Cardiac ventricle fibroblast (primary cell): ENCODE results near the gene DHX32. TPM values are rescaled to one million over a fixed set of nuclear protein-coding genes. Genes with fewer than 3 reads are reported as not detected.

Experiments used
- total RNA-seq: library from RNA; depleted of rRNA; stranded (reverse); fragments of >200 nt; gene quantifications from 2 replicates; pipeline ENCODE4 v1.2.3, GENCODE V29; 2015

The DHX32 gene, protein sequence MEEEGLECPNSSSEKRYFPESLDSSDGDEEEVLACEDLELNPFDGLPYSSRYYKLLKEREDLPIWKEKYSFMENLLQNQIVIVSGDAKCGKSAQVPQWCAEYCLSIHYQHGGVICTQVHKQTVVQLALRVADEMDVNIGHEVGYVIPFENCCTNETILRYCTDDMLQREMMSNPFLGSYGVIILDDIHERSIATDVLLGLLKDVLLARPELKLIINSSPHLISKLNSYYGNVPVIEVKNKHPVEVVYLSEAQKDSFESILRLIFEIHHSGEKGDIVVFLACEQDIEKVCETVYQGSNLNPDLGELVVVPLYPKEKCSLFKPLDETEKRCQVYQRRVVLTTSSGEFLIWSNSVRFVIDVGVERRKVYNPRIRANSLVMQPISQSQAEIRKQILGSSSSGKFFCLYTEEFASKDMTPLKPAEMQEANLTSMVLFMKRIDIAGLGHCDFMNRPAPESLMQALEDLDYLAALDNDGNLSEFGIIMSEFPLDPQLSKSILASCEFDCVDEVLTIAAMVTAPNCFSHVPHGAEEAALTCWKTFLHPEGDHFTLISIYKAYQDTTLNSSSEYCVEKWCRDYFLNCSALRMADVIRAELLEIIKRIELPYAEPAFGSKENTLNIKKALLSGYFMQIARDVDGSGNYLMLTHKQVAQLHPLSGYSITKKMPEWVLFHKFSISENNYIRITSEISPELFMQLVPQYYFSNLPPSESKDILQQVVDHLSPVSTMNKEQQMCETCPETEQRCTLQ
- total RNA-seq = 19.1 and 29.8 TPM in 2 replicates

DNA sequence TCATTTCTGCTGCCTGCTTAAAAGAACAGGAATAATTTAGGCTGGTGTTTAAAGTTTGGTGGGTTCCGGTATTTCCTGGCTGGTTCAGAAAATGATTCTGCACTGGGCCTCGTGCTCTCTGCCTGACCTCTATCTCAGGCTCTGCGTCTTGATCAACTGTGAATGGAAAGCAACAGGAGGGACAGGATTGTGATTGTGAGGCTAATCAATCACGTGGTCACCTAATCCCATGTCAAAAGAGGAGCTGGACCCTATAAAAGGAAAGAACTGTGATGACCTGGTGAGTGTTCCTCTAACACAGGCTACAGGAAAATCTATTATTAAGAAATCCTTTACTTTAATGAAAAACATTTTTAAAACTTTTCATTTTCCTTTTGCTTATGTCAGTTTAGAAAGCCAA lies at the start of gene DHX32:
DHX32 (minus strand) TSS at position 101 of the 400 bp plus-strand sequence. CDS start 468 bp downstream, outside the sequence.

DNA sequence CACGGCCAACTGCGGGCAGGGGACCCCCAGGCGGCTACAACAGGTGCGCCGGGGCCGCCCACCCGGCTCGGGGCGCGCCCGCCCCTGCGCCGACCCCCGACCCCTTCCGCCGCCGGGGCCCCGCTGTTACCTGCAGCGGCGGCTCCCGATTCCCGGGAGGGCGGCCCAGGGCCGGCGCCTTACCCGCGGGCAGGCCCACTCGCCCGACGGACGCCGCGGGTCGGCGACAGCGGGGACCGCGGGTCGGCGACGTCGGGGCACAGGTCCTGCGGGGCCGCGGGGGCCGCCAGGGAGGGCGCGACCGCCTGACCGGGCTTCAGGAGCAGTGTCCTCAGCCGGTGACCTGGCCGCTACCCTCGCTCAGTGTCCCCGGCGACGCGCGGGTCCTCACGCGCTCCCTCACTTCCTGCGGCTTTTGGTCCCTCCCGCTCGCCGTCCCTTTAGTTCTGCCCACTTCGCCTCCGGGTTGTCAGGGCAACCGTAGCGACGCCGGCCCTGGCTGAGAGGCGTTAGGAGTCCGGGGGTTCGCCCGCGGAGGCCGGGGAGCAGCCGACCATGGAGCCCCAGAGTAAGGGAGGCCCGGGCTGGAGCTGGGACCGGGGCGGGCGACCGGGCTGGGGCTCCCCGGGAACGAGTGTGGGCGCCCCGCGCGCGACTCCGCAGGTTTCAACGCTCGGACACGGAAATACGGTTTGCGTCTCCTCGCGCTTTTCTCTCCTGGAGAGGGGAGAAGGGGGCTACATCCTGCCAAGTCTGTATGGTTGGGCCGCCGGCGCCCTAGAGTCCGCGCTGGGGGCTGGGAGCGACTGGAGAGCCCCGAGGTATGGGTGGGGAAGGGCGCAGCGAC lies 15.2 kb upstream of the DHX32 start, which contains the start of gene FANK1:
FANK1 (plus strand) TSS at position 477 of the 847 bp plus-strand sequence; CDS start at position 556, 79 bp downstream.

DNA sequence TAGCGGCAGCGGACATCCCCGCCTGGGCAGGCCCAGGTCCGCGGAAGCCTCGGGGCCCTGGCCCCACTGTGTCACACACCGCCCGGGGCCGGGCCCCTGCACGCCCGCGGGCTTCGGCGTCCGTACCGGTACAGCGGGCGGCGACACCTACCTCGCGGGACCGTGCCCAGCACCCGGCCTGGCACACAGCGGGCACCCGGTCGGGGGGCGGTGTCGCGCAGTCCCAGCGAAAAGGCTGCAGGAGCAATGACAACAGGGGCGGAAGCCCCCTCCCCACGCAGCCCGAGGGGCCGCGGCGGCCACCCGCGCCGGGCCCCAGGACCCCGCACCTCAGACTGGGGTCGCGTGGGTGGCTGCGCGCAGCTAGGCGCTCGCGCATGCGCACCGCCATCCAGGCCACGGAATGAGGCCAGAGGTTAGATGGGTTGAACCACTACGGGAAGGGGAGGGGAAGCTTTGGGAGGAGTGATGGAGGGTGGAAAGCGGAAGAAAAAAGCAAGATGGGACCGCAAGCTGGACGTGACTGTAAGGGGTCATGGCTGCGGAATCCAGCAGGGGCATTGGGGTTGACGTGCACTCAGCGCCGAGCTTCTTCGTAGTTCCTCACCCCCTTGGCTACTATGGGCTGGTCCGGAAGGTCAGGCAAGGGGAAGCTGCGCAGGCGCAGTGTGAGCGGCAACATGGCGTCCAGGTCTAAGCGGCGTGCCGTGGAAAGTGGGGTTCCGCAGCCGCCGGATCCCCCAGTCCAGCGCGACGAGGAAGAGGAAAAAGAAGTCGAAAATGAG lies 58.0 kb downstream of the DHX32 start, which contains the start of the genes BCCIP and UROS:
BCCIP (plus strand) TSS at position 669 of the 785 bp plus-strand sequence; CDS start at position 681, 12 bp downstream.
UROS (minus strand) TSS at position 381 of the 785 bp plus-strand sequence. CDS start 6,759 bp downstream, outside the sequence.

Other genes starting within 250 kb of the DHX32 start
- gene TEX36, start 198.1 kb downstream of the DHX32 start, total RNA-seq = not detected in 2 replicates
- gene EDRF1, start 161.6 kb downstream of the DHX32 start, total RNA-seq = 9.3 and 9.4 TPM in 2 replicates
- 0.15 TPM in 1 of 2 replicates, not detected in the other for gene MMP21, start 105.5 kb downstream of the DHX32 start, total RNA-seq
- gene UROS, start 58.0 kb downstream of the DHX32 start, total RNA-seq = 52.1 and 58.9 TPM in 2 replicates
- 33.4 and 37.5 TPM in 2 replicates for gene BCCIP, start 57.7 kb downstream of the DHX32 start, total RNA-seq
- gene FANK1, start 15.3 kb upstream of the DHX32 start, total RNA-seq = 1.5 and 4.6 TPM in 2 replicates